Adrenal gland (tissue), 5 donors: Measurements from ENCODE around the gene OR2L2.

Experiments
- CTCF ChIP-seq, 6 experiments: fragments of 450-650 bp in 4 of 6; fragments of 200-600 bp in 2 of 6; sonication (generic) in 1 of 6; IDR thresholded peaks; 1 replicate in 5 of 6; 2 replicates in 1 of 6; pipeline versions ENCODE4 v1.5.1 to v1.8.0; 2016 to 2021; ENCODE audit warnings: antibody characterized with exemption in 6 of 6, mild to moderate bottlenecking in 2 of 6, moderate library complexity in 1 of 6
- POLR2A ChIP-seq, 2 donors: fragments of 450-650 bp; IDR thresholded peaks; one replicate each; pipeline ENCODE4 v1.6.1; 2017; ENCODE audit warnings: antibody characterized with exemption in 2 of 2, mild to moderate bottlenecking in 2 of 2, moderate library complexity in 1 of 2
- donor health status: DM: no; HTN: no; CAD: no.

DNA sequence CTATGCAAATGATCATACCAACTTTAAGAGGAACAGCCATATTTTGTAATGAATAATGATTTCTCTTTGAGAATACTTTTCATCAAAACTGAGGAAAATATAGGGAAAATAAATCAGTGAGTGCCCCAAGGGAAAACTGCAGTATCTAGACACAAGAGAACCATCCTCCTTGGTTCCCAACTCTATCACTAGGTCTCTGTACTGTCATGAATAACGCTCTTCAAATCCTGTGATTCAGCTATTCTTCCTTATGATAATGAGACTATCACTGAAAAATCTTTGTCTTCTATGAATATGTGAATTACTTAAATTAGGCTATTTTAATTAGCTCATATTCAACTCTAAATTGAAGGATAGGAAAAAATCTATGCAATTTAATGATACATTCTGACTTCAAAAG is 14.1 kb upstream of the OR2L2 start:
- TF ChIP-seq CTCF (IDR thresholded peaks at IDR 0.05) (no peak), POLR2A (IDR thresholded peaks at IDR 0.05) (no peak)
